Osteocyte (in vitro differentiated cells): ENCODE data around the gene GPR15LG. TPM values are rescaled to one million over a fixed set of nuclear protein-coding genes. Genes with fewer than 3 reads are reported as not detected.
"Not testable (repeated sequence)": the region's sequence is repeated elsewhere in the genome, so short reads cannot be mapped to it uniquely, and the experiment has no call there.

Experiments
- DNase-seq: peaks from one replicate; pipeline ENCODE4 v3.0.0; 2021; ENCODE audit warnings: mixed read lengths; ENCODE audit not compliant: unreplicated experiment; ENCODE audit errors: extremely low spot score
- H3K27ac Mint-ChIP-seq: one replicate; pipeline ENCODE4 v1.8.0; 2021; ENCODE audit warnings: mild to moderate bottlenecking, mixed read lengths; ENCODE audit not compliant: unreplicated experiment
- H3K27me3 Mint-ChIP-seq: one replicate; pipeline ENCODE4 v1.8.0; 2021; ENCODE audit warnings: mixed read lengths; ENCODE audit not compliant: unreplicated experiment
- H3K36me3 Mint-ChIP-seq: one replicate; pipeline ENCODE4 v1.8.0; 2021; ENCODE audit warnings: mixed read lengths; ENCODE audit not compliant: unreplicated experiment
- H3K4me1 Mint-ChIP-seq: one replicate; pipeline ENCODE4 v1.8.0; 2021; ENCODE audit warnings: mixed read lengths; ENCODE audit not compliant: unreplicated experiment
- H3K4me3 Mint-ChIP-seq: one replicate; pipeline ENCODE4 v1.8.0; 2021; ENCODE audit warnings: mild to moderate bottlenecking, moderate library complexity, mixed read lengths; ENCODE audit not compliant: unreplicated experiment
- H3K9me3 Mint-ChIP-seq: one replicate; pipeline ENCODE4 v1.8.0; 2021; ENCODE audit warnings: mixed read lengths; ENCODE audit not compliant: unreplicated experiment
- total RNA-seq: library from RNA; stranded (reverse); gene quantifications from 2 replicates; pipeline ENCODE4 v1.2.1, GENCODE V29; 2021
- TF ChIP-seq, protein P1 (sequence below): fragments of 200-600 bp; sonication (generic); IDR thresholded peaks from 2 replicates; pipeline ENCODE4 v1.5.0; 2021; ENCODE audit warnings: antibody characterized with exemption, mild to moderate bottlenecking, moderate library complexity

GPR15LG gene
- total RNA-seq, 1 donor from 2014 or later: not detected

DNA sequence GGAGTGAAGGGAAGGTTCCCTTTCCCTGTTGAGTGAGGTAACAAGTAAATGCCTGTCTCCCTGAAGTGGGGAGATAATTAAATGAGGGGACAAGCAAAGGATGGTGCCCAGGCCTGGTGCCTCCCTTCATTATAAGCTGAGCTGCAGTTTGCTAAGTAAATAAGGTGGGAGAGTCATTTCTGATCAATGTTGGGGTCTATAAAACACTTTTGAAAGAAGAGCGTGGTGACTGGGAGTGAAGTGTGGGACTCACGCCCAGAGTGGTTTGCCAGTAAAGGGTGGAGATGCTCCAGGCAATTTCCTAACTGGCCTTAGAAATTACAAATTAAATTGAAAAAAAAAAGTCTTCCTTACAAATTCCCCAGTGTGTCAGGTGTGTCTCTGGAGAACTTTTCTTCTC is 9.6 kb upstream of the GPR15LG start:
- no peak for DNase-seq
- TF ChIP-seq, protein P1, sequence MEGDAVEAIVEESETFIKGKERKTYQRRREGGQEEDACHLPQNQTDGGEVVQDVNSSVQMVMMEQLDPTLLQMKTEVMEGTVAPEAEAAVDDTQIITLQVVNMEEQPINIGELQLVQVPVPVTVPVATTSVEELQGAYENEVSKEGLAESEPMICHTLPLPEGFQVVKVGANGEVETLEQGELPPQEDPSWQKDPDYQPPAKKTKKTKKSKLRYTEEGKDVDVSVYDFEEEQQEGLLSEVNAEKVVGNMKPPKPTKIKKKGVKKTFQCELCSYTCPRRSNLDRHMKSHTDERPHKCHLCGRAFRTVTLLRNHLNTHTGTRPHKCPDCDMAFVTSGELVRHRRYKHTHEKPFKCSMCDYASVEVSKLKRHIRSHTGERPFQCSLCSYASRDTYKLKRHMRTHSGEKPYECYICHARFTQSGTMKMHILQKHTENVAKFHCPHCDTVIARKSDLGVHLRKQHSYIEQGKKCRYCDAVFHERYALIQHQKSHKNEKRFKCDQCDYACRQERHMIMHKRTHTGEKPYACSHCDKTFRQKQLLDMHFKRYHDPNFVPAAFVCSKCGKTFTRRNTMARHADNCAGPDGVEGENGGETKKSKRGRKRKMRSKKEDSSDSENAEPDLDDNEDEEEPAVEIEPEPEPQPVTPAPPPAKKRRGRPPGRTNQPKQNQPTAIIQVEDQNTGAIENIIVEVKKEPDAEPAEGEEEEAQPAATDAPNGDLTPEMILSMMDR: no peak
- H3K27ac Mint-ChIP-seq: no peak overlapping the region
- H3K36me3 Mint-ChIP-seq: no peaks in the 10 kb centered on the region
- peaks cover 25% of the 10 kb centered on the region for H3K27me3 Mint-ChIP-seq
- no peaks in the 10 kb centered on the region for H3K4me1 Mint-ChIP-seq
- no peak overlapping the region for H3K4me3 Mint-ChIP-seq
- H3K9me3 Mint-ChIP-seq: no peaks in the 10 kb centered on the region

DNA sequence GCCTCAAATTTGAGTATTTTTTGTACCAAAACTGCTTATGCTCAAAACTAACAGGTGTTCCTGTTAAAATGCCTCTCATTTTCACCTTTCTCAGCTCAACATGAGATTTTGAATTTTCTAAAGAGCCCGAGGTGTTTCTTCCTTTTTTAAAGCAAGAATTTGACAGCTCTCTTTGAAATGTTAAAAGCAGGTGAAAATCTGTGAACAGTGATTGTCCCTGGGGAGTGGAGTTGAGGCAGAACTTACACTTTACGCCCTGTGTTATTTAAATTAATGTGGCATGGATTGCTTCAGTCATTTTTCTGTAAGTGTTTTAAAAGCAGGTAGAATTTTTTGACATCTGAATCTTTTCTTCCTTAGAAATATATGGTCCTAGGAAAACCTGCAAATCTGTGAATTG is 9.2 kb upstream of the GPR15LG start:
- no peak overlapping the region for H3K4me3 Mint-ChIP-seq
- H3K9me3 Mint-ChIP-seq: no peaks in the 10 kb centered on the region
- no peaks in the 10 kb centered on the region for H3K4me1 Mint-ChIP-seq
- no peak for DNase-seq
- TF ChIP-seq, protein P1: no peak
- H3K27ac Mint-ChIP-seq: no peak overlapping the region
- peaks cover 23% of the 10 kb centered on the region for H3K27me3 Mint-ChIP-seq
- no peaks in the 10 kb centered on the region for H3K36me3 Mint-ChIP-seq

DNA sequence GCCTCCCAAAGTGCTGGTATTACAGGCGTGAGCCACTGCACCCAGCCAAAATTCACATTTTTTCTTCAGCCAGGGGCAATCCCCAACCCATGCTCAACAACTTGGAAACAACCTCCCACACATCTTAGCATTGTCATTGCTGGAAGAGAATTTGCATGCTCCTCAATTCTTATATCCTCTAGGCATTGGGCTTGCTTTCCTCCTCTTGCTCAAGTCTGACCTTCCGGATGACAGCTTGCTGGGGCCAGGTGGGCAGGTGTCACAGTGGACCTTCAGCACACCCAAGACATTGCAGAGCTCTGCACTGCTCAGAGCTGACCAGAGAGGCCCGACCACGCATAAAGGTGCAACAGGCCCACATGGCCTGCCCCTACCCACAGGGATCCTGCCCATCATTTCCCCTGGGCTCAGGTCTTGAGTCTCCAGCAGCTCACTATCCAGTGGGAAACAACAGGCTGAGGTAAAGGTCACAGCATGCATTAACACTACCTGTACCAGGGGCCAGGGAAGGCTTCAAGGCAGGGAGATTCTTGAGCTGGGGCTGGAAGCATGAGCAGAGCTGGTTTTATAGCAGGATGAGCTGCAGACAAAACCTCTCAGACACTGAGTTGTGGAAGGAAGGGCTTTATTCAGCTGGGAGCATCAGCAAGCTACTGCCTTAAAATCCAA is 6.8 kb upstream of the GPR15LG start:
- TF ChIP-seq, protein P1: no peak
- Mint-ChIP-seq H3K4me3 (no peak overlapping the region), H3K27ac (no peak overlapping the region), H3K4me1 (no peaks in the 10 kb centered on the region), H3K9me3 (no peaks in the 10 kb centered on the region), H3K27me3 (peaks cover 17% of the 10 kb centered on the region), H3K36me3 (no peaks in the 10 kb centered on the region)
- DNase-seq: no peak

DNA sequence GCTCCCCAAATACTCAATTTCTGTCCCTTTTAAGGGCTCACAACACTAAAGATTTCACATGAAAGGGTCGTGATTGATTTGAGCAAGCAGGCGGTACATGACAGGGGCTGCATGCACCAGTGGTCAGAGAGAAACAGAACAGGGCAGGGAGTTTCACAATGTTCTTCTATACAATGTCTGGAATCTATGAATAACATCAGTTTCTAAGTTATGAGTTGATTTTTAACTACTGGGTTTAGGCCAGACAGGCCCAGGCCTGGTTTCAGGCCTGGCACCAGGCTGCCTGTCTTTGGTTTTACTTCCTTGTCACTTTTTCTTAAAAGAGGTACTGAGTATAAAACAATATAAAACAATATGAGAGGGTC is 6.3 kb upstream of the GPR15LG start:
- H3K4me1 Mint-ChIP-seq, H3K9me3 Mint-ChIP-seq, H3K27ac Mint-ChIP-seq, H3K4me3 Mint-ChIP-seq, DNase-seq, H3K36me3 Mint-ChIP-seq: not testable (repeated sequence)
- H3K27me3 Mint-ChIP-seq: peaks cover 17% of the 10 kb centered on the region

DNA sequence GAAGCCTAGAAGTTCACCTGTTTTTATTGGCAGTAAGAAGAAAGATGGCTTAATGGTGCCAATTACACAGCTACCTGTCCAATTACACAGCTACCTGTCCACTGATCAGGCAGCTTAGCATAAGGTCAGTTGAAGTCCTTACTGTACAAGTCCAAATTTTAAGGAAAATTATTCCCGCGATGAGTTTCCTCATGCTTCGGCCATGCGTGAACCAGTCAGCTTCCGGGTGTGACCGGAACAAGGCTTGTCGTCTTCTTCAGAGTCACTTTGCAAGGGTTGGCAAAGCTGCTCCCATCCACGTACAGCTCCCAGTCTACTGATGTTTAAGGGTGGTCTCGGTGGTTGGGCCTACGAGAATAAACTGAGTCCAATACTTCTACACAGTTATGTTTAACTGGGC is 5.2 kb upstream of the GPR15LG start:
- not testable (repeated sequence) for H3K36me3 Mint-ChIP-seq, H3K4me3 Mint-ChIP-seq, H3K27me3 Mint-ChIP-seq, H3K27ac Mint-ChIP-seq, H3K4me1 Mint-ChIP-seq, H3K9me3 Mint-ChIP-seq
- peak; percentile 48 for DNase-seq

DNA sequence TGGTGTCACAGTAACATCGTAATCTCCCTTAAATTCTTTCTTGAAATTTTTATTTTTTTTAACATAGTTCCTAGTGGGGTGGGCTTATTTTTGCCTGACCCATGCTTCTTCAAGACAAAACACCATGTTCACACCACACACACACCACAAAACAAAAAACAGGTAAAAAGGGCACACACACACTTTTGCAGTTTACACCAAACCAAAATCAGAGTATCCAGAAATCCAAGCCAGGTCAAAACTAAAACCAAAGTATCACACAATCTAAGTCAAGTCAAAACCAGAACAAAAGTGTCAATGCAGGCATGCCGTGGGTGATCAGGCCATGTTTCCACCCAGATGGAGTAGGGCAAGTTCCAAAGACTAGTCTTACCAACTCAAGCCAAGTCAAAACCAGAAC is 2.4 kb upstream of the GPR15LG start:
- H3K4me3 Mint-ChIP-seq, H3K27ac Mint-ChIP-seq, H3K27me3 Mint-ChIP-seq, H3K4me1 Mint-ChIP-seq, H3K9me3 Mint-ChIP-seq, H3K36me3 Mint-ChIP-seq: not testable (repeated sequence)
- DNase-seq: peak; percentile 8

DNA sequence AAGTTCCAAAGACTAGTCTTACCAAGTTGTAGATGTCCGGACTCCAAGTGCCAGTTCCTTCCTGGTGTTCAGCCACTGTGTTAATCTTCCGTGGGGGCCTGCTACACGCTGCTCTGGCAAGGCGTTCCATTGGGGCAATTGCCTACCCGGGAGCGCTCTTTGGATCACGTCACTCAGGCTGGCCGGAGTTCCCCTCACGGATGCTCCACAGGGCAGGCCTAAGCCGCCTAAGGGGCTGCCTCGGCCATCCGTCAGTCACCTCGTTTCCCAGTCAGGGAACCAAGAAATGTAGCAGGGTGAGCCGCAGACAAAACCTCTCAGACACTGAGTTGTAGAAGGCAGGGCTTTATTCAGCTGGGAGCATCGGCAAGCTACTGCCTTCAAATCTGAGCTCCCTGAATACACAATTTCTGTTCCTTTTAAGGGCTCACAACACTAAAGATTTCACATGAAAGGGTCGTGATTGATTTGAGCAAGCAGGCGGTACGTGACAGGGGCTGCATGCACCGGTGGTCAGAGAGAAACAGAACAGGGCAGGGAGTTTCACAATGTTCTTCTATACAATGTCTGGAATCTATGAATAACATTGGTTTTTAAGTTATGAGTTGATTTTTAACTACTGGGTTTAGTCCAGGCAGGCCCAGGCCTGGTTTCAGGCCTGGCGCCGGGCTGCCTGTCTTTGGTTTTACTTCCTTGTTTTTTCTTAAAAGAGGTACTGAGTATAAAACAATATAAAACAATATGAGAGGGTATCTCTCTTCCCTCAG is 1.7 kb upstream of the GPR15LG start:
- not testable (repeated sequence) for H3K4me1 Mint-ChIP-seq, H3K27ac Mint-ChIP-seq, H3K9me3 Mint-ChIP-seq, H3K4me3 Mint-ChIP-seq, H3K27me3 Mint-ChIP-seq, H3K36me3 Mint-ChIP-seq
- DNase-seq: peak; percentile 76
